RPMI8226 (cell line): ENCODE data around the gene SELE.
"Not testable (repeated sequence)": the region's sequence is repeated elsewhere in the genome, so short reads cannot be mapped to it uniquely, and the experiment has no call there.

Experiments used
- DNase-seq: peaks from one replicate; pipeline ENCODE4 v3.0.0-alpha.2; 2015

The SELE gene

GRCh38 chr1:169722779-169723178 lies 11.1 kb downstream of the SELE start:
- DNase-seq: no peak

- DNase-seq: not testable (repeated sequence)
Measured at GRCh38 chr1:169715100-169715499, 18.8 kb downstream of the SELE start.

GRCh38 chr1:169713090-169713489 lies 20.8 kb downstream of the SELE start:
- DNase-seq: not testable (repeated sequence)

GRCh38 chr1:169712309-169712631 lies 21.6 kb downstream of the SELE start:
- no peak for DNase-seq

GRCh38 chr1:169711469-169712308 lies 22.2 kb downstream of the SELE start, which contains the start of gene SELL:
SELL (minus strand) TSS chr1:169711620; CDS start chr1:169711498, 122 bp downstream.
- peak; percentile 81 for DNase-seq

GRCh38 chr1:169708647-169709046 lies 25.2 kb downstream of the SELE start:
- DNase-seq: no peak

GRCh38 chr1:169707912-169708604 lies 25.8 kb downstream of the SELE start:
- no peak for DNase-seq

- no peak for DNase-seq
Measured at GRCh38 chr1:169704797-169705196, 29.1 kb downstream of the SELE start.

- DNase-seq: no peak
Measured at GRCh38 chr1:169701261-169702005, 32.4 kb downstream of the SELE start.

GRCh38 chr1:169699707-169700106 lies 34.2 kb downstream of the SELE start:
- DNase-seq: no peak

- DNase-seq: no peak
Measured at GRCh38 chr1:169698976-169699375, 34.9 kb downstream of the SELE start.

GRCh38 chr1:169697755-169698154 lies 36.1 kb downstream of the SELE start:
- DNase-seq: no peak

GRCh38 chr1:169696273-169697100 lies 37.4 kb downstream of the SELE start:
- no peak for DNase-seq

GRCh38 chr1:169694304-169695075 lies 39.4 kb downstream of the SELE start:
- DNase-seq: peak; percentile 65

GRCh38 chr1:169692756-169693460 lies 41.0 kb downstream of the SELE start:
- peak; percentile 55 for DNase-seq

- no peak for DNase-seq
Measured at GRCh38 chr1:169690489-169690888, 43.4 kb downstream of the SELE start.

GRCh38 chr1:169689395-169689794 lies 44.5 kb downstream of the SELE start:
- no peak for DNase-seq

- not testable (repeated sequence) for DNase-seq
Measured at GRCh38 chr1:169688377-169688776, 45.5 kb downstream of the SELE start.

- no peak for DNase-seq
Measured at GRCh38 chr1:169683661-169684060, 50.2 kb downstream of the SELE start.

- DNase-seq: not testable (repeated sequence)
Measured at GRCh38 chr1:169683168-169683567, 50.7 kb downstream of the SELE start.

GRCh38 chr1:169682071-169682470 lies 51.8 kb downstream of the SELE start:
- DNase-seq: no peak
